Measurements from ENCODE around the gene DNAJB12.
"Not testable (repeated sequence)": the region's sequence is repeated elsewhere in the genome, so short reads cannot be mapped to it uniquely, and the experiment has no call there.

DNAJB12 gene

DNA sequence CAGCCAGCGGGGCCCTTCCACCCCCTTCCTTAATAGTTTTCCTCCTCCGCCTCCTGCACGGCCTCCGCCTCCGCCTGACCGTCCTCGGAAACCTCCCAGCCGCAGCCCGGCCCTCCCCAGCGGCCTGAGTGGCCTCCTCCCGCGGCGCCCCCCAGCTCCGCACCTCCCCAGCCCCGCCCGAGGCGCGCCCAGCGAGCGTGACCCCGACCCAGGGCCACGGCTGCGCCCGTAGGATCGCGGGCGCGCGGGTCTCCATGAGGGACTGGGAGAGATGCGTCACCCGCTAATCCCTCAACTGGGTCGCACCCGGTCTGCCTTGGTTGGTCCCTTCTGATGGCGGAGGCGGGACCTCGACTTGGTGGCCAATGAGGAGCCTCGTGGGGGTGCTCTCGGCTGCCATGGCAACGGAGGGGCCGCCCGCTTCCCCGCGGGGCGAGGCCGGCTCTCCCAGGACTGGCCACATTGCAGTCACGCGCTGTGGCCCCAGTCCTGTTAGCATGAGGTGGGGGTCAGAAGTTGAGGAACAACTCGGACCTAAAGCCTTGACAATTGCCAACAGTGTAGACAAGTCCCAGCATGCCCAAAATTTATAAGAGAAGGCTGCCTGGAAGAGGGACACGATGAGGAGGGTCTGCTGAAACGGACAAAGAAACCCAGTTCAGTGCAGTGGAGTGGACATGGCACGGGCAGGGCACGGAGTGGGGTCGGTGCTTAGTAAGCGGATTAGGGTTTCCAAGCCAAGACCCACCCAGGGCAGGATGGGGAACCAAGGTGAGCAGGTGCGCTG lies 56.7 kb downstream of the DNAJB12 start:
- peak; percentile 99 for DNase-seq (ENCODE audit: low read depth)
- H3K4me3 ChIP-seq (ENCODE audit: low read length): peak overlapping the region; percentile 62
- TF ChIP-seq CTCF (conservative IDR thresholded peaks at IDR 0.05; ENCODE audit: low read length): no peak

GRCh38 chr10:72297281-72297804 lies 57.4 kb downstream of the DNAJB12 start:
- H3K4me3 ChIP-seq (ENCODE audit: low read length): peak overlapping the region; percentile 62
- TF ChIP-seq CTCF (conservative IDR thresholded peaks at IDR 0.05; ENCODE audit: low read length): no peak
- DNase-seq (ENCODE audit: low read depth): peak; percentile 99

DNA sequence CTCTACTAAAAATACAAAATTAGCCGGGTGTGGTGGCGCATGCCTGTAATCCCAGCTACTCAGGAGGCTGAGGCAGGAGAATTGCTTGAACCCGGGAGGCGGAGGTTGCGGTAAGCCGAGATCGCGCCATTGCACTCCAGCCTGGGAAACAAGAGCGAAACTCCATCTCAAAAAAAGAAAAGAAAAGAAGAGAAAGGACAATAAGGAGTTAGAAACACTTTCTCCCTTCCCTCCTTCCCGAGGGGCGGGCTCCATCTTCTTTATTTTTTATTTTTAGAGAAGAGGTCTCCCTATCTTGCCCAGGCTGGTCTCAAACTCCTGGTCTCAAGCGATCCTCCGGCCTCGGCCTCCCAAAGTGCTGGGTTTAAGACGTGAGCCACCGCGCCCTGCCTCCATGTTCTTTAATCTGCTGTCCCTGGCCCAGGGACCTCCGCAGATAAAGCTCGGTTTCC lies 57.9 kb downstream of the DNAJB12 start:
- not testable (repeated sequence) for DNase-seq (ENCODE audit: low read depth)
- peak overlapping the region; percentile 62 for H3K4me3 ChIP-seq (ENCODE audit: low read length)

DNA sequence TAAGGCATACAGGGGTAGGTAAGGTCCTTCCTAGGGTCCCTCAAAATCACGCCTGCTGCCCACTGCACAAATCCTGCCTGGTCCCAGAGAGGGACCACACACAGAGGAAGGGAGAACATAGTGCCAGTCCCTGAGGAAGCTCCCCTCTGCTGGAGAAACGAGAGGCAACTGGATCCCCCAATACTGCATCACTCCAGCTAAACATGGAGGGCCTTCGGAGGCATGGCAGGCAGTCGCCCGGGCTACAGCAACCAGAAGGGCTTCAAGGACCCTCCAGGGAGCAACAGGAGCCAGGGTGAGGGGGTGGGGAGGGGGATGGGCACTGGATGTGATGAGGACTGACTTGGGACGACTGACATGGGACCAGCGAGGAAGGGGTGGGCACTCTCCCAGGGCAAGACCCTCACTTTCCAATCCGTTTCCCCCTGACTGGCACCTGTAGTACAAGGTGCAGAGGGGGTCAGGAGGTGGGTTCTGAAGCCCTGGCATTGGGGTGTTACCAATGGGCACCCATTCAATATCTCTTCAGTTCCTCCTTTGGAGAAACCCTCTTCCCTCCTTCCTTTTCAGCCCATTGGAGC lies 59.3 kb downstream of the DNAJB12 start:
- no peak for TF ChIP-seq CTCF (conservative IDR thresholded peaks at IDR 0.05; ENCODE audit: low read length)
- DNase-seq (ENCODE audit: low read depth): no peak
- no peak overlapping the region for H3K4me3 ChIP-seq (ENCODE audit: low read length)

- H3K4me3 ChIP-seq (ENCODE audit: low read length): no peak overlapping the region
- TF ChIP-seq CTCF (conservative IDR thresholded peaks at IDR 0.05; ENCODE audit: low read length): no peak
- no peak for DNase-seq (ENCODE audit: low read depth)
Measured at GRCh38 chr10:72292223-72292691, 62.5 kb downstream of the DNAJB12 start.

DNA sequence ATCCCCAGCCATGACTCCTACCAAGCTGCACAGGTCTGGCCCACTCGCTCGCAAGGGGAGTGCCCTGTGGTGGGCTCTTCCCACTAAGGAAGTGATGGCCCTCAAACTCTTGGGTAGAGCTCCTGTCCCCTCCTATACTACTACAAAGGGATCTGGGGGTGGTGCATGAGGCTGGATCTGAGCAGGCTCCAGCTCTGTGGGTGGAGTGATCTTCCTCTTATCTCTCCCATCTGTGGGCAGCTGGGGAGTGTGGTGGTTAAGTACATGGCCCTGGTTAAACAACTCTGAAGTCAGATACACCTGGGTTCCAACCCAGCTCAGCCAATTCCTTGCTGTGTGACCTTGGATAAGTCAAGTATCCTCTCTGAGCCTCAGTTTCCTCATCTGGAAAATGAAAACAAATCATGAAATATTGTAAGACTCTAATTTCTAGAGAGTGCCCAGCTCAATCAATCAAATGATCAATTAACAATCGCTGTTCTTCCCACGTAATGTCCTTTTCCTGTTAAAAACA lies 63.6 kb downstream of the DNAJB12 start:
- TF ChIP-seq CTCF (conservative IDR thresholded peaks at IDR 0.05; ENCODE audit: low read length): no peak
- no peak overlapping the region for H3K4me3 ChIP-seq (ENCODE audit: low read length)

DNA sequence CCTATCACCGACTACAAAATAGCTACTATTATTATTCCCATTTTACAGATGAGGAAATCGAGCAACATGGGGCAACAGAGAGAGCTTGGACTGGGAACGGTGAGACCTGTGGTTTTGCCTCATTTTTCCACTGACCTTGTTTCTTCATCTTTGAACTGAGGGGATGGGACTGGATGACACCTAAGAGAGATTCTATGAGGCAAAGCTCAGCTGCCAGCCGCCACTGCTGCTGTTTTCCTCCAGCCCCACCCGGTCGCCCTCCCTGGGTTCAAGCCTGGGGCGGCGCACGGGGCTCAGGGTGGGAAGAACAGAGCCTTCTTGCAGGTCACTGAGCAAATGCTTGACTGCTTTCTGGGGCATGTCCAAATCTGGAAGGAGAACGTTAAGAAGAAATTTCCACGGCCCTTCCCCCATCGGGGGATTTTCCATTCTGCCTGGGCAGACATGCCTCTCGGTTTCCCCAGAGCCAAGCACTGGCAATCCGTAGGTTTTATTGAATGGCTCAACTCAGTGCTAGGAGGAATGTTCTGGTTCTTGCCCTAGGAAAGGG lies 68.7 kb downstream of the DNAJB12 start:
- DNase-seq (ENCODE audit: low read depth): no peak
- TF ChIP-seq CTCF (conservative IDR thresholded peaks at IDR 0.05; ENCODE audit: low read length): no peak
- H3K4me3 ChIP-seq (ENCODE audit: low read length): no peak overlapping the region

More for the DNA sequence above, 63.6 kb downstream of the DNAJB12 start:
- no peak for DNase-seq (ENCODE audit: low read depth)

All from AG10803 (cell line).